HG02884 (cell line): ENCODE results near the gene CNTFR.

Source experiments
- ATAC-seq: cut with Tn5 transposase; IDR thresholded peaks from one replicate; pipeline ENCODE4 v1.9.1; 2021; ENCODE audit warnings: mild to moderate bottlenecking, moderate library complexity; ENCODE audit not compliant: unreplicated experiment

CNTFR gene

GRCh38 chr9:34591248-34591916, 1.9 kb upstream of the CNTFR start:
- ATAC-seq, result no peak

GRCh38 chr9:34590381-34591247, 1.1 kb upstream of the CNTFR start:
- ATAC-seq, result no peak

GRCh38 chr9:34588671-34589635, 571 bp downstream of the CNTFR start:
- ATAC-seq, result no peak

DNA sequence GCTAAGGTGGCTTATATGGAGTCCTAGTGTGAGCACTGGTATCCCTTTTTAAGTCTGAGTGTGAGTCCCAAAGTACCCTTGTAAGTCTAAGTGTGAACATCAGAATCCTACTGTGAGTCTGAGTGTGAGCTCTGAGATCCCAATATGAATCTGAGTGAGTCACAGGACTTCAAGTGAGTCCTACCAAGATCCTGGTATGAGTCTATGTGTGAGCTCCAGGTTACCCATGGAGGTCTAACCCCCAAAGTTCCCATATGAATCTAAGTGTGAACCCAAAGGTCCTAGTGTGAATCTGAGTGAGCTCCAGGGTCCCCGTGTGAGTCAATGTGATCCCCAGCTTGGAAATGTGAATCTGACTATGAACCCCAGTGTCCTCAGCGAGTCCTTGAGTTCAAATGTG, 2.3 kb downstream of the CNTFR start:
- ATAC-seq, result no peak

GRCh38 chr9:34585946-34586669, 3.4 kb downstream of the CNTFR start:
- ATAC-seq, result no peak

DNA sequence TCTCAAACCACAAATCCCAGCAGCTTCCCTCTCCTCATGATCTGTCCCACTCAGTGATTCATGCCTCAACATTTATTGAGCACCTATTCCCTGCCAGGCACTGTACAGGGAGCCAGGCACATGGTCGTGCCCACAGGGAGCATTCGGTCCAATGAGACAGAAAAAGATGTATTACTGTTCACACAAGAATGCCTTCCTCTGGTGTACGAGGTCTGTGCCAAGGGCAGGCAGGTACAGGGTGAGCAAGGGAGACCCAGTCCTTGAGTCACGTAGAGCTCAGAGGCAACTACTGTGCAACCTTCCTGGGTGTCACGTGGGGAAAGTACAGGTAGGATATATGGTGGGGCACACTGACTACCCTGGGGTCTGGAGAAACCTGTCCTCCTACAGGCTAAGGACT, 4.6 kb downstream of the CNTFR start:
- ATAC-seq, result no peak

DNA sequence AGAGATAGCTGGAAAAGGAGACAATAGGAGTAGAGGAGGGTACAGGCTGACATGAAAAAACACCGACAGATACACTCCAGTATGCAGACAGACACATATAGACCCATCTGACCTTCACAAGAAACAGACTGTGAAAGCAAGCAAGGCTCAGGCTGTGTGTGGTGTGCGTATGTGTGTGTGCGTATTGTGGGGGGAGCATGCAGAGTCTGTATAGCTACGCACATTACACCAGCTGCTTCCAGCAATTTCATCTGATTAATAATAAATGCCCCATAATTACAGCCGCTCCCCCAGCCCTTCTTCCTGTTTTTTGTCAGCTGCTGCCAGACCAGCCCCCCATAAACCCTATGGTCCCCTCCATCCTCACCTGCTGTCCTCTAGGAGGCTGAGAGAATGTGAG, 6.7 kb downstream of the CNTFR start:
- no peak for ATAC-seq

DNA sequence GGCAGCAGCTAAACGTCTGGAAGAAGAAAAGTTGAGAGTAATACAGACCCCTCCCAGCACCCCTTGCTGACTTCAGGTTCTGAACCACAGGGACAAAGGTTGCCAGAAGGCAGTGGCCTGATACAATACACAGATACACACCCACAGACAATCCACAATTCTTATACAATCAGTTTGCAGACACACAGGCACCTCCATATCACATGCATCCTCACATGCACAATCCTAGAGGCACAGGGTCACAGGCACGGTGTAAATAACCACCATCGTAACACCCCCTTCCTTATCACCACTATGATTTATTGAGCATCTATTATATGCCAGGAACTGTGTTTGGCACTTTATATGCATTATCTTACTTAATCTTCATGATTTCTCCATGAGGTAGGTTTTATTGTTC, 8.2 kb downstream of the CNTFR start:
- ATAC-seq, result no peak

- ATAC-seq, result no peak
These were observed 9.2 kb downstream of the CNTFR start for GRCh38 chr9:34580358-34580757.

DNA sequence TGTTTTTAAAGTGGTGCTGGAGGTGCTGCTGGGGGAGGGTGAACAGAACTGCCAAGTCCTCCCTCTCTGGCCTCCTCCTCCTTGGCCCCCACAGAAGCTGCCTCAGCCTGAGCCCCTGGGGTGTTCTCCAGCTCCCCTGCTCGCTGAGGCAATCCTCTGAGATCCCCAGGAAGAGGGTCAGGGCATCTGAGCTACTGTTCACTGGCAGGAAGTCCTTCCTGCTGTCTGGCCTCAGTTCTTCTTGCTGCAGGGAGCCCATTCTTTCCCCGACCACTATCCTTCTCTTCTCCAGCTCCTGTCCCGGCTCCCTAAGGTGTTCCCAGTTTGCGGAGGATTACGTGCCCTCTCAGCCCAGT, 9.7 kb downstream of the CNTFR start:
- ATAC-seq, result no peak

DNA sequence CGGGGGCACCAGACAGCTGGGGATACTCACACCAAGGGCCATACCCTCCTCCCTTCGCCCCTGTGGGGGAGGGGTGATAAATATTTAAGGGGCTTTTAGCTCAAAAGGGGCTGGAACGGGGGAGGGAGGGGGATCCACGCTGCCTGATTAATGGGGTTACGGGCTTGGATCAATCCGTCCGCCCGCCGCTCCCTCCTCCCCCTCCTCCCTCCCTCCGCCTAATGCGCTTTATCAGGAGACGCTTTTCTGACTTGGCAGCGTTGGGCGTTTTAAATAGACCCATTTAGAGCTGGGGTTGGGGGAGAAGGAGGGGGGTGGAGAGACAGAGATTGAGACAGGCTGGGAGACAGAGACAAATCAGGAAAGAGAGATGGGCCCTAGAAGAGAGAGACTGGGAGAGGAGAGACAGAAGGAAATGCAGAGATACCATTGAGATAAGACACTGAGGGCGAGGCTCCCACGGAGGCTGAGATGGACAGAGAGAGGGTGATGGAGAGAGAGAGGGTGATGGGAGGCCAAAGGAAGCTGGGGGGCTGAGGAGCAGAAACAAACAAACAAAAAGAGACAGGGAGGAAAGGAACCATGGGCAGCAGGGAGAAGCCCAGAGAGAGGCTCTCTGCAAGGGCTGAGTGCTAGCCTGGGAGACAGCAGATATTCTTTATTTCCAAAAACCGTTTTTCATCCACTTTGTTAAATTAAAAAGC, 10.3 kb downstream of the CNTFR start:
- ATAC-seq, result no peak

DNA sequence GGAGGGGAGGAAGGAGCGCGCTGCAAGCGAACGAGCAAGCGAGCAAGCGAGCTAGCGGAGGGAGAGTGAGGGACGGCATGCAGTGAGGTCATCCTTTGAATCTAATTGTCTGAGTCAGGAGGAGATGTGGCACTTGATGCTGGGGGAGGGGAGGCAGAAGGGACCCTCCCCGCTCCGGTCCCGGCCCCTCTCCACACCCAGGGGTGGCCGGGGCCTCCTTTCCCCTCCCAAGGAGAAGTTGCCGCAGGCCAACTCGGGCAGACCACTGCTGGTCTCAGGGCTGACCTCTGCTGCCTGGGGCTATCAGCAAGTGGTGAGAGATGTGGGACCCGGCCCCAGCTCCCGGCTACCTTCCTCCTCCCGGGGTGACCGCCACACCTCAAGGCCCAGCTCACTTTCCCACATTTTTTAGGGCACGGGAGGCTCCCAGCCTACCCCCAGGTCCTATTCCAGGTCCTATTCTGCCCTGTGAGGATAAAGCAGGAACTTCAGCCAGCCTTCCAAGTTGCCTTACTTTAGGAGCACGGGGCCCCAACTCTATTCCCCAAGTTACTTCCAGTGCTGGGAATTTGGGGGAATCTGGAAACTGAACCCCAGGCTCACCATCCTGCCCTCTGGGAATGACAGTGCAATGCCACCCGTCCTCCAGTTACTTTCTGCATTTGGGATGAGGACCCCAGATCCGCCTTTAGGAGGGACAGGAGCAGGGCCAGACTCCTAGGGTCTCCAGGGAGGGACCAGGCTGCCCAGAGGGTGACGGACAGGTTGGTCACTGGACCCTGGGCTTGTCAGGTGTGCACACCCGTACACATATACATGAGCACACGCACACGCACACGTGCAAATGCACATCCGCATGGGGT, 11.1 kb downstream of the CNTFR start:
- no peak for ATAC-seq

GRCh38 chr9:34577400-34578240, 11.9 kb downstream of the CNTFR start:
- ATAC-seq, result no peak

DNA sequence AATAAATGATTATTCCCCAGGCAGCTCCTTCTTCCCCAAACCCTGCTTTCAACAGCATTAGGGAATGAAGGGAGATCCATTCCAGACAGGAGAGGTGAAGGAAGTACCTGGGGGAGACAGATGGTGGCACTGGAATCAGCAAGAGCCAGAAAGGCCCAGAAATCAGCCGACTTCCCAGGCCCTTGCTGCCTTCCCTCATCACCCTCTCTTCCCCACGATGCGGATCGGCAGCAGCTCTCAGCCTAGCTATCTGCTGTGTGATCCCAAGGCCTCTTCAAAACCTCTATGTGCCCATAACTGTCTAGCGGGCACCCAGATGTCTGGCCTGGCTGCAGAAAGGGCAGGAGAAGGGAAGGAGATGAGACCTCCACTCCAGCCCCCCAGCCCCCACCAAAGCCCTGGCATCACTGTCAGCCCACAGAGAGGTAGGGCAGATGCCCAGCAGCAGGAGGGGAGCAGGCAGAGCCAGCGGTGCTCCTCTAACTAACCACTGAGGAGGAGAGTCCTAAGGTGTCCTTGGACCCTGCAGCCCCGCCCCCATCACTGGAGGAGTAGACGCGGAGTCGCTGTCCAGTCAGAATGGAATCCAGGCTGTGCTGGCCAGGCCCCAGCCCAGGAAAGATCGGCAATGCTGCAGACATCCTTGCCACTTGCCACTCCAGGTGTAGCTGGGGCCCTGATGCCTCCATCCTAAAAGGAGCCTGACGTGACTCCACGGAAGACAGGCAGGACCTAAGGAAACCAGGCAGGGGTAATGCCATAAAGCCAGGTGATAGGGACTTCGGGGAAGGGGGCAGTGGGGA, 12.7 kb downstream of the CNTFR start:
- no peak for ATAC-seq

GRCh38 chr9:34575862-34576596, 13.5 kb downstream of the CNTFR start:
- no peak for ATAC-seq

- ATAC-seq, result no peak
These were observed 14.3 kb downstream of the CNTFR start for GRCh38 chr9:34575241-34575640.

GRCh38 chr9:34574571-34574970, 15.0 kb downstream of the CNTFR start:
- ATAC-seq, result no peak
